Right forelimb (tissue), 1 donor: ENCODE measurements around the gene EPHB6.

Source experiments
- DNase-seq: peaks from one replicate; pipeline ENCODE4 v3.0.0-alpha.2; 2018

The EPHB6 gene

GRCh38 chr7:142878315-142878714 is 23.4 kb downstream of the EPHB6 start:
- DNase-seq: no peak

- DNase-seq: no peak
Observed at GRCh38 chr7:142879060-142879459, 24.2 kb downstream of the EPHB6 start.

DNA sequence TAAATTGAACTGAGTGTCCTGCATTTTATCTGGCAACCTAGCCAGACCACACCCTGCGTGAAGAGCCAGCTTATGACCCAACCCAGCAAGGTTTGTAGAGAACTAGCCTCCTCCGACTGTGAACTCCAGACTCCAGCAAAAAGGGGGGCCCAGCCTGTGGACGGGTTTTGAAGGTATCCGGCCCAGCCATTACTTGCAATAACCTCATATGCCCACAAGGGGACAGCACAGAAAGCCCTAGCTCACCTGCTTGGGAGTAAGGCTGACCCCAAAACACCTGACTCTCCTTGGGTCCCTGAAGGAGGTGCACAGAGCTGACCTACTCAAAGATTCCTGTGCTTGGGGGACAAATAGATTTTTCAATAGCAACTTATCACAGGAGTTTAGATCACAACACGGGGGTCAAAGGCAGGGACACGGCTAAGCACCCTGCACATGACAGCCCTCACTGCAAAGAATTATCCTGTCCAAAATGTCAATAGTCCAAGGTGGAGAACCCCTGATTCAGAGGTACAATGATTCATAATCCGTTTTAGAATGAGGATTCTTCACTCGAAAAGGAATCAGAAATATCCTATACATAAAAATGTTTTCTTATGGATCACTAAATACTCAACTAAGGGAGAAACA is 26.1 kb downstream of the EPHB6 start:
- DNase-seq: no peak

GRCh38 chr7:142881586-142882337 is 26.9 kb downstream of the EPHB6 start:
- no peak for DNase-seq

DNA sequence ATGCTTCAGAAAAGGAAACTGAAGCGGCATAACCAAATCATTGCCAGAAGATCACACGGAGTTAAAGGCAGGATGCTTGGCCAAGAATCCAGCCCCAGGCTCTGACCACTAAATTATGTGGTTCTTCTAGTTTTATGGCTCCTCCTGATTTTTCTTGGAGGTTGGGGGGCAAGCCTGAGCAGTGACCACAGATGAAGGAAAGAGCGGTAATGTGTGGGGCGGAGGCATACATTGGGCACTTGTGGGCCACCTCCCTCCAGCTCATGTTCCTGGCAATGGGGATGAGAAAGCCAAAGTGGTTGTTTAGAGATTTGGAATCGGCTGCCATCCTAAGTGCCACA is 27.4 kb downstream of the EPHB6 start:
- DNase-seq: no peak

DNA sequence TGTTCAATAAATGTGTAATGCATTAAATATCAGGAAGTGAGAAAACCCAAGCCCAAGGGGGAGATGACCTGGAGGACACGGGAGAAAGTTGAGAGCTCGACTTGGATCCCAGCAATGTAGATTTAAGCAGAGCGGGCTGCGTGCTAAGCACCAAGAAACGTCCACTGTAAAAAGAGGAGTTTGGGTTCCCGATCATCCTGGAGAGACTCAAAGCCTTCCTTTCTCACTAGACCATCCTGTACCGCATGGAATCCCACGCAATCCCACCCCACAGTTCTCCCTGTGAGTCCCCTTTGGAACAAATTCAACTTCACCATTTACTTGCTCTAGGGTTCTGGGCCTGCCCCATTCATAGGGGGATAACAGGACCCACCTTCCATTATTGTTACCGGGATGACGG is 28.3 kb downstream of the EPHB6 start:
- no peak for DNase-seq

DNA sequence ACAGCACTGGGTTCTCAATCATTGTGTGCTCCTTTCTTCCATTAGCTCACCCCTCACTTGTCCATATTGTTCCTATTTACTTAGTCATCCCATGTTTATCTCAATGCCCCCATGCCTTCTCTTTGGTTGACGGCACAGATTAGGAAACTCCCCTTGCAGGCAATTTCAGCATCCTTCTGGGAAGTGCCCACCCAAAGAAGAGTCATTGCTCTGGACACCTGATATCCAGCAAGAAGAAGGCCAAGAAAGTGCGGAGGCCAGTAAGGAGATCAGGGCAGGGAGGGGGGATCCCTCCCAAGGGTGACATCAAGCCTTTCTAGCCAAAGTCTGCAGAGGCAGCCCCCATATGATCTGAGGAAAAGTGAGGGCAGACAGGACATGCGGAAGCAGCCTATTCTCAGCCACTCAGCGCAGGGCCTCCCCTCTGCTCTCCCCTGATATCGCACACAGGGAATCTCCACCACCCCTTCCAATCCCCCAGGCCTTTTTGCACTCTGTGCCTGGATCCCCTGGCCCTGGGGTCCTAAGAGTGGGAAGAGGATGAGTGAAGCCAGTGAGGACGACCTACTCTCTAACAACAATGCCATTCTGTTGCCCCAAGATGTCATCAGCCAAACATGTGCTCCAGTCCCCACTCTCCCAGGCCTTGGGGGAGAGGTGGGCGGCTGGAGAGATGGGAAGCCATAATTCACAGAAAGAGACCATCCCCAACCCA is 28.9 kb downstream of the EPHB6 start:
- no peak for DNase-seq

DNA sequence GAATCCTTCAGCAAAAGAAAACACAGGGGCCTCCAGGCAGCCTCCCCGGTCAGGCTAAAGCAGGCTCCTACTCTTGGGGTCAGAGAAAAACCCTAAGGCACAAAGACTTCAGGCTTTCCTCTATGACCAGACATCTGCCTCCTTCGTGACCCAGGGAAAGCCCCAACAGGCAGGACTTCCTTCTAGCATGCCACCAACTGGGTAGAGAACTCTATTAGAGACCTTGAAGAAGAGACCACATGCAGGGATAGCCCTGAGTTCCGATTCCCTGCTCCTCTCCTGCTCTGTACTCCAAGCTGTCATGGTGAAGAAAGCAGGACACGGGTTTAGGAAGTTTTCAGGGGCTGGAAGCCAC is 29.4 kb downstream of the EPHB6 start:
- DNase-seq: no peak

DNA sequence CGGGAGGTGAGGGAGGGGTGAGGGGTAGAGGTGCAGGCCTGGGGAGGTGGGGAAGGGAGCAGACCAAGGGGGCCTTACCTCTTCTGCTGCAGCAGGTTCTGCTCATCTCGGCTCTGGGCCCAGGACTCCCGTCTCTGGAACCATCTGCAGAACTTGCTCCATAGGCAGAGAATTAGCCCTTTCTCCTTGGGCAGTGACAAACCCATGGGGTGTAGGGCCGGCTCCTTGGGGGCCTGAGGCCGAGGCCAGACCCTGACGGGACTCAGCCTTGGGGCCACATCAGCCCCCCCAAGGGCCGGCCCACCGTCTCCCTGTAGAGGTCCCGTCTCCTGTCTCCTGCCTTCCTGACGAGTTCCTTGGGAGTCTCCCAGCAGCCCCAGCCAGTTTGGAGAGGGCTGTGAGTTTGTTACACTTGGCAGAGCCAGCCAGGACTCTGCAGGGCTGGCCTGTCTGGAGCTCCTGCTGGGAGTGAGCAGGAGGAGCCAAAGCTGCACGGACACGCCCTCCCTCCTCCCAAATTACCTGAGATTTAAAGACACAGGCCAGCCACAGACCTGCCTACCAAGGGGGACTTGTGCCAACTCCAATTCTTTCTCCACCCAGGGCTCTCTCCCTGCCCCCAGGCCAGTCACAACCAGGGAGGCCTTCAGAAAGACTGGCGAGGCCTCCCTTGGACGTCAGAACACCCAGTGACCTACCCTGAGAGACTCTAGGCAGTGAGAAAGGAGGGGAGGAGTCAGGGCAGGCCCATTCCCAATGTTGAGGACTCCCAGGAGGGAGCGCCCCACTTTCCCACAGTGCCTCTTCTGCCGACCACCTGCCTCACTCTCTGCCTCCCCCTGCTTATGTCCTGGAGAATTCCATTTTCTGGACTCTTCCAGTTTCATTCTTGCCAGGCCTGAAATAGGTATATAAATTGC is 30.7 kb downstream of the EPHB6 start, which contains the start of gene TRPV6:
TSS of gene TRPV6 (minus strand) at position 435 of the 920 bp plus-strand sequence.
- peak; percentile 43 for DNase-seq

DNA sequence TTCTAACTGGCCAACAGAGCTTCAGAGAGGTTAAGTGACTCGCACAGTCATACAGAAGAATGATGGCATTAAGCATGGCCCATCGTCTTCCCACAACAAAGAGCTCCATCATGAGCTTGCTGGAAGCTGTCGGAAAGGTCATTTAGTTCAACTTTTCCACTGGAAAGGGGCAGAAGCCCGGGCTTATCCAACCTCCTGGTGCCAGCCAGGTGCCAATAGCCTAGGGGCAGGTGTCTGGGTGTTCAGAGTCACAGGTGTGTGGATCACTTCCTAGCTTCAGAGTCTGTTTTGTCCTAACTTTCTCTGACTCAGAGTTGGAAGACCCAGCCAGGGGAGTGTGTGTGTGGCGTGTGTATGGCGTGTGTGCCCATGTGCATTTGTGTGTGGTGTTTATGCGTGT is 32.0 kb downstream of the EPHB6 start:
- DNase-seq: peak; percentile 32

- no peak for DNase-seq
Observed at GRCh38 chr7:142887282-142888015, 32.6 kb downstream of the EPHB6 start.

DNA sequence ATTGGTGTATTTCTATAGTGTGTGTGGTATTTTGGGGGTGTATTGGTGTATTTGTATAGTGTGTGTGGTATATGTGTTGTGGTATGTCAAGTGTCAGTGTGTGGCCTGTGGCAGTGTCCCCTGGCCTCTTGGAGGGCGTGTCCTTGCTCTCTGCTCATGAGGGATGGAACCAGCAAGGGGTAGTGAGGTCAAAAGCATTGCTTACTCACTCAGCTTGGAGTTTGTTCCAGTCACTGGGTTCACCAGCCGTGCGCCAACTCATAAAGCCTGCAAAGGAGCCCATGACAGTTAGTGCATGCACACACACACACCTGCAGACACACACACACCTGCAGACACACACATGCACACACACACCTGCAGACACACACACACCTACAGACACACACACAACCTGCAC is 34.9 kb downstream of the EPHB6 start:
- no peak for DNase-seq

- no peak for DNase-seq
Observed at GRCh38 chr7:142890874-142891485, 36.1 kb downstream of the EPHB6 start.

GRCh38 chr7:142891490-142892082 is 36.7 kb downstream of the EPHB6 start:
- DNase-seq: no peak

DNA sequence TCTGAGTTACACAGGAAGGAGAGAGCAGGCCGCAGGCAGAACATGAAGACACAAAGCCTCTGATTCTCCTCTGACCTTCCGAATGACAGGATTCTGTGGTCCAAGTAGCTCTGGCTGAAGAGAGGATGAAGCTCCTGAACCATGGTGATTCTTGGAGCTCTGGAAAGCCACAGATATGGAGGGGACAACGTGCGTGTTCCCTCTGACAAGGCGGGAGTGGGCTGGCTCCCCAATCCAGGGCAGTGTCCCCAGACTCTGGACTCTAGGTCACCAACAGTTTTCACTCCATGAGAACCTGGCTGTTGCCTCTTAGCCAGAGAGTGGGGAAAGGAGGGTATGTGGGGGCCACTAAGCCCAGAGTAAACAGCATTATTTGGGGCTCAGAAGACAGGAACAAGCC is 38.1 kb downstream of the EPHB6 start:
- no peak for DNase-seq

- DNase-seq: no peak
Observed at GRCh38 chr7:142894112-142894984, 39.5 kb downstream of the EPHB6 start.

DNA sequence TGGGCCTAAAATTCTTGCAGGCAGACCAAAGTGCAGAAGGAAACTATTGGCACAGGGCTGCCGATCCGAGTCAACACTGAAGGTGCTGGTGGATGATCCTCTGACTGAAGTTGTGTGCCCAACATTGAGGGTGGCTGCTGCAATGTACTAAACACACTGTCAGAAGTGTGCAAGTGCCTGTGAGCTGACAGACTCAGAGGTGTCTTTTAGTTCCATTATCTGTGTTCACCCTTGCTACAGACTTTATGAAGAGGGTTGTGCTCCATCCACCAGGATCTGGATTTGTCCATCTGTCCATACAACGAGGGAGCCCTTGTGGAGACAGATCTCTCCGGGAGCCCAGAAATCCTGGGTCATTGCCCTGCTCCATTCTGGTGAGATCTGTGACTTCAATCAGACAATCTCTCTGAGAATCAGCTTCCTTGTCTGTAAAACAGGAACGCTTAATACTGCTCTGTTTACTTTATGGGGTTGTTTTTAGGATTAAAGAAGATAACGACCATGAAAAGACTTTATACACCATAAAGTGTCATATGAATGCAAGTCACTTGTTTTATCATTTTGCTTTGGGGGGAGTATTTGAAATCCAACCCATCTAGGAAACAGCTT is 40.2 kb downstream of the EPHB6 start:
- no peak for DNase-seq

DNA sequence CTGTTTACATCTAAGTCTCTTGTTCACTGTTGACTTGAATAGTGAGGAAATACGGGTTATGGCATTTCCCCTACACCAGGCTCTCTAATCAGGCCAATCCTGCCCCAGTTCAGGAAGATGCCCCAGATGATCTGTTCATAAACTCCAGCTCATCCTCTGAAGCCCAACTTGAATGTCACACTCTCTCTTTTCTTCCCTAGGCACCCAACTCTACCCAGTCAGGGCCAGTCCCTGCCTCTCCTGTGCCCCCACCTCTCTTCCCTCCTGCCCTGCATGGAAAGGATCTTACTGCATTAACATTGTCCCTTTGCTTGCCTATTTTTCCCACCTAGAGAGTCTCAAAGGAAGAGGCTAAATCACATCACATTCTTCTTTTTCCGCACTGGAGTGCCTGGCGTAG is 41.3 kb downstream of the EPHB6 start:
- DNase-seq: no peak

GRCh38 chr7:142896741-142897379 is 42.0 kb downstream of the EPHB6 start:
- no peak for DNase-seq
